Glutamatergic neuron (in vitro differentiated cells): ENCODE data around the gene IL10RB. TPM values are rescaled to one million over a fixed set of nuclear protein-coding genes. Genes with fewer than 3 reads are reported as not detected.
A peak's percentile ranks its signal among the peaks of the same experiment; 100 is the strongest.

Experiments used
- DNase-seq: peaks from one replicate; pipeline ENCODE4 v3.0.0; 2022
- H3K27ac Mint-ChIP-seq: one replicate; pipeline ENCODE4 v1.8.0; 2020; ENCODE audit warnings: mild to moderate bottlenecking, mixed read lengths, inconsistent platforms; ENCODE audit not compliant: unreplicated experiment
- H3K27me3 Mint-ChIP-seq: one replicate; pipeline ENCODE4 v1.8.0; 2020; ENCODE audit warnings: mild to moderate bottlenecking, moderate library complexity, mixed read lengths, inconsistent platforms; ENCODE audit not compliant: unreplicated experiment
- H3K36me3 Mint-ChIP-seq: one replicate; pipeline ENCODE4 v1.8.0; 2020; ENCODE audit warnings: mild to moderate bottlenecking, mixed read lengths, inconsistent platforms; ENCODE audit not compliant: unreplicated experiment
- H3K4me1 Mint-ChIP-seq: one replicate; pipeline ENCODE4 v1.8.0; 2020; ENCODE audit warnings: mild to moderate bottlenecking, low read depth, mixed read lengths, inconsistent platforms; ENCODE audit not compliant: unreplicated experiment
- H3K4me3 Mint-ChIP-seq: one replicate; pipeline ENCODE4 v1.8.0; 2020; ENCODE audit warnings: mild to moderate bottlenecking, mixed read lengths, inconsistent platforms; ENCODE audit not compliant: unreplicated experiment
- H3K9me3 Mint-ChIP-seq: one replicate; pipeline ENCODE4 v1.8.0; 2020; ENCODE audit warnings: mild to moderate bottlenecking, moderate library complexity, mixed read lengths, inconsistent platforms; ENCODE audit not compliant: unreplicated experiment
- total RNA-seq: library from RNA; stranded (reverse); fragmentation: NEBNext Ultra II Directional; extraction: Animal tissue kit (Norgen Biotek cat#: 25700); gene quantifications from one replicate; pipeline ENCODE4 v1.2.1, GENCODE V29; 2021; ENCODE audit not compliant: unreplicated experiment
- TF ChIP-seq, protein P1 (sequence below): fragments of 200-600 bp; sonication (generic); IDR thresholded peaks from one replicate; pipeline ENCODE4 v1.5.0; 2021; ENCODE audit not compliant: partially characterized antibody, unreplicated experiment

IL10RB gene
- total RNA-seq, 1 donor from 2014 or later: 4.7 TPM

DNA sequence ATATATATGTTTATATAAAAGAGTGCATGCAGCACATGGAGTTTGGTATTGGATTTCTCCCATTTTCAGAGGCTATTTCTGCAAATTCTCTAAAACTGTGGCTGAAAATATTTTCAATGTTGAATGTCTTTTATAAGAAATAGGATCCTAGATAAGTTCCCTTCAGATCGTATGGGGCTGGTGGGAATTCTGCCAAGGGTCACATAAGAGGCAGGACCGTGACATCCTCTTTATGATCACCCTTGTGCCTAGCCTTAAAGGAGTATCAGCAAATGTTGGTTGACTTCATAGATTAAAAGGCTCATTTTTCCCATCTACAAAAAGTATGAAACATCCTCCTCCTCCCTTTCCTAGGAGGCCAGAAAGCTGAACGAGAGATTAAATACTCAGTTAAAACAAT, 37.7 kb upstream of the IL10RB start:
- TF ChIP-seq, protein P1, sequence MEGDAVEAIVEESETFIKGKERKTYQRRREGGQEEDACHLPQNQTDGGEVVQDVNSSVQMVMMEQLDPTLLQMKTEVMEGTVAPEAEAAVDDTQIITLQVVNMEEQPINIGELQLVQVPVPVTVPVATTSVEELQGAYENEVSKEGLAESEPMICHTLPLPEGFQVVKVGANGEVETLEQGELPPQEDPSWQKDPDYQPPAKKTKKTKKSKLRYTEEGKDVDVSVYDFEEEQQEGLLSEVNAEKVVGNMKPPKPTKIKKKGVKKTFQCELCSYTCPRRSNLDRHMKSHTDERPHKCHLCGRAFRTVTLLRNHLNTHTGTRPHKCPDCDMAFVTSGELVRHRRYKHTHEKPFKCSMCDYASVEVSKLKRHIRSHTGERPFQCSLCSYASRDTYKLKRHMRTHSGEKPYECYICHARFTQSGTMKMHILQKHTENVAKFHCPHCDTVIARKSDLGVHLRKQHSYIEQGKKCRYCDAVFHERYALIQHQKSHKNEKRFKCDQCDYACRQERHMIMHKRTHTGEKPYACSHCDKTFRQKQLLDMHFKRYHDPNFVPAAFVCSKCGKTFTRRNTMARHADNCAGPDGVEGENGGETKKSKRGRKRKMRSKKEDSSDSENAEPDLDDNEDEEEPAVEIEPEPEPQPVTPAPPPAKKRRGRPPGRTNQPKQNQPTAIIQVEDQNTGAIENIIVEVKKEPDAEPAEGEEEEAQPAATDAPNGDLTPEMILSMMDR: no peak
- Mint-ChIP-seq H3K27ac (no peak overlapping the region), H3K4me1 (peaks cover 5% of the 10 kb centered on the region), H3K36me3 (peaks cover 4% of the 10 kb centered on the region), H3K27me3 (peaks cover 7% of the 10 kb centered on the region), H3K9me3 (peaks cover 4% of the 10 kb centered on the region), H3K4me3 (no peak overlapping the region)
- DNase-seq: no peak

DNA sequence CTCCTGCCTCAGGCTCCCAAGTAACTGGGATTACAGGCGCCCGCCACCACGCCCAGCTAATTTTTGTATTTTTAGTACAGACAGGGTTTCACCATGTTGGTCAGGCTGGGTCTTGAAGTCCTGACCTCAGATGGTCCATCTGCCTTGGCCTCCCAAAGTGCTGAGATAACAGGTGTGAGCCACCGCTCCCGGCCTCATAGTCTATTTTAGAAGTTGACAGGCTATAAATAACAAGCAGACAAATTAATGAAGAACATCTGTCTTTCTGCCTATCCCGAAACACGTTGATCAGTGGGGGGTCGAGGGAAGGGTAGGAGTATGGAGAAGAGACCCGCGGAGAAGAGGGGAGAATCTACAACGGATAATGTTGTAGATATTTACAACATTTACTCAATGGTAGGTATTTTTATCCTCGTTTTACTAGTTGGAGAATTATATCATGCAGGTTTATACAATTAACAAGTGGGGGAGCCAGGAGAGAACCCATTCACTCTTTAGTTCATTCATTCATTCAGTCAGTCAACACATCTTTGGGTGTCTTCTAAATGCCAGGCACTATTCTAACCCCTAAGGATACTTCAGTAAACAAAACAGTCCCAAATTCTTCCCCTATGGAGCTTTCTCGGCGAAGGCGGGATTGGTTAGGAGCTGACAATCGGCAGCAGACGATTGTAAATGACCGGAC, 36.9 kb upstream of the IL10RB start:
- Mint-ChIP-seq H3K36me3 (peaks cover 4% of the 10 kb centered on the region), H3K27me3 (peaks cover 7% of the 10 kb centered on the region), H3K4me1 (peaks cover 5% of the 10 kb centered on the region), H3K27ac (peak overlapping the region; percentile 79), H3K9me3 (peaks cover 4% of the 10 kb centered on the region), H3K4me3 (peak overlapping the region; percentile 90)
- DNase-seq: no peak
- TF ChIP-seq, protein P1: no peak

DNA sequence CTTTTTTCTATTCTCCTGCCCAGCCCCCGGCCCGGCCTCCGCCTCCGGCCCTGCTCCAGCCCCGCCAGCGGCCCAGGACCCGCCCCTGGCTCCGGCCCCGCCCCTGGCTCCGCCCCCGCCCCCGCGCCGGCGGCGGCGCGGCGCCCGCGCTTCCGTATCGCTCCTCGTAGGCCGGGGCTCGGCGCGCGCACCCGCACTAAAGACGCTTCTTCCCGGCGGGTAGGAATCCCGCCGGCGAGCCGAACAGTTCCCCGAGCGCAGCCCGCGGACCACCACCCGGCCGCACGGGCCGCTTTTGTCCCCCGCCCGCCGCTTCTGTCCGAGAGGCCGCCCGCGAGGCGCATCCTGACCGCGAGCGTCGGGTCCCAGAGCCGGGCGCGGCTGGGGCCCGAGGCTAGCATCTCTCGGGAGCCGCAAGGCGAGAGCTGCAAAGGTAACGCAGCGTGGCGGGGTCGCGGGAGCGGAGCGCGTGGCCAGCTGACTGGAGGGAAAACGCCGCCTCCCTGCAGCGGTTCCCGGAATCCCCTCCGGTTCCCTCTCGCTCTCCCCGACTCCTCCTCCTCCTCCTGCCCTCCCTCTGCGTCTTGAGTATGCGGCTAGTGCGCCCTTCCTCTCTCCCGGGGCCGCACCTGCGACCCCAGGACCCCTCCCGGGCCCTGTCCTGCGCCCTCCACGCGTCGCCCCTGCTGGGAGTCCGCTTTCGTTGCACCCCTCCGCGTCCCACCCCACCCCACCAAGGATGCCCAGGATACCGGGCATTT, 36.2 kb upstream of the IL10RB start, which contains the start of gene IFNAR2:
Gene IFNAR2 (plus strand): TSS at position 155 of the 761 bp plus-strand sequence. CDS start 11,985 bp downstream, outside the sequence.
- DNase-seq: peak; percentile 85
- Mint-ChIP-seq H3K9me3 (peaks cover 4% of the 10 kb centered on the region), H3K4me3 (peak within 1 kb of the TSS; percentile 90), H3K4me1 (peaks cover 5% of the 10 kb centered on the region), H3K27me3 (peaks cover 7% of the 10 kb centered on the region), H3K27ac (peak within 1 kb of the TSS; percentile 79), H3K36me3 (peaks cover 4% of the 10 kb centered on the region)
- TF ChIP-seq, protein P1: no peak

DNA sequence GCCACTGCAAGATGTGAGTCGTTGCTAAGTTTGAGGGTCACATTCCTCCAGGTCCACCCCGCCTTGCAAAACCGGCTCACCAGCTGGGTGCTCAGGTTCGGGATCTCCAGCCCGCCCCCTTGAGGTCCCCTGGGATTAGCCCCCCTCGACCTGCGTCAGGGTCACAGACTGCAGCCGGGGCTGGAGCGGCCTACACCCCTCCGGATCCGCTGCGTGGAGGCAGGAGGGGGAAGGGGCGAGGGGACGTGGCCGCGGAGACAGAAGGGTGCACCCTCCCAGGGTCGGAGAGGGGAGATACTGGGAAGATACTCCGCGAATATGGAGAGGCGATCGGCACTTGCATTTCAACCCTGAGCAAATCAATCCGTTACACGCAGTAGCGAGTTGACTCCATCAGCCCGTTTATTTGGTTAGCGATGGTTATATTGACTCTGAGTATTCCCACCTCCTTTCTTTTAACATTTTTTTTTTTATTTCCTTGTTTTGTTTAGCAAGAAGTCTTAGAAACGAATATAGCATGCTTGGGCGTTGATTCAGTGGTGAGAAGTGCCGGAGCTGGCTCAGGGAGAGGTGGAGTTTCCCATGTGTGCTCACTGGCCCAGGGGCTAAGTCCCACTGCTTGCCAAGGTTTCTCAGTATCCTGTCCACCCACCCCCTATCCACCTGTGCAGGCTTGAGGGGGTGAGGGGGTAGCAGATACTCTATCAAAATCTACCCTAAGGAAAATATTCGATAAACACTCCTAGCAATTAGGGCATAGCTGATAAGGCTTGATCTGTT, 35.4 kb upstream of the IL10RB start:
- Mint-ChIP-seq H3K4me3 (peak overlapping the region; percentile 88), H3K27me3 (peaks cover 7% of the 10 kb centered on the region), H3K36me3 (peaks cover 4% of the 10 kb centered on the region), H3K27ac (no peak overlapping the region), H3K4me1 (peaks cover 5% of the 10 kb centered on the region), H3K9me3 (peaks cover 4% of the 10 kb centered on the region)
- DNase-seq: peak; percentile 71
- TF ChIP-seq, protein P1: no peak
